ENCODE results near the gene AKR1C4.

DNA sequence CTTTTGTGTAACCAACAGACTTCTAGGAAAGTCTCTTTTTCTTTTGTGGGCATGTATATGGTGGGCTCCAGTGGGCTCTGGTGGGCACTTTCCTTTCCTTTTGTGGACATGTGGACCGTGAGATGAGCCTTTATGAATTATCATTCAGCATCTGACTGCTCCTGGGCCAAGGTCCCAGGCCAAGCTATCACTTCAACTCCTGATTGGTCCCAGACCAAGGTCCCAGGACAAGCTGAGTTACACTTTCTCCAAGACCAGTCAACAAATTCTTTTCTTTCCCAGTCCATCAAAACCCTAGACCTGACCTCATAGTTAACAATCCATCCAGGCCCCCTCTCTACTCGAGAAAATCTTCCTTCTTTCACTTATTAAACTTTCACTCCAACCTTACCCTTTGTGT, 12.7 kb upstream of the AKR1C4 start:
- TF ChIP-seq, protein P1, sequence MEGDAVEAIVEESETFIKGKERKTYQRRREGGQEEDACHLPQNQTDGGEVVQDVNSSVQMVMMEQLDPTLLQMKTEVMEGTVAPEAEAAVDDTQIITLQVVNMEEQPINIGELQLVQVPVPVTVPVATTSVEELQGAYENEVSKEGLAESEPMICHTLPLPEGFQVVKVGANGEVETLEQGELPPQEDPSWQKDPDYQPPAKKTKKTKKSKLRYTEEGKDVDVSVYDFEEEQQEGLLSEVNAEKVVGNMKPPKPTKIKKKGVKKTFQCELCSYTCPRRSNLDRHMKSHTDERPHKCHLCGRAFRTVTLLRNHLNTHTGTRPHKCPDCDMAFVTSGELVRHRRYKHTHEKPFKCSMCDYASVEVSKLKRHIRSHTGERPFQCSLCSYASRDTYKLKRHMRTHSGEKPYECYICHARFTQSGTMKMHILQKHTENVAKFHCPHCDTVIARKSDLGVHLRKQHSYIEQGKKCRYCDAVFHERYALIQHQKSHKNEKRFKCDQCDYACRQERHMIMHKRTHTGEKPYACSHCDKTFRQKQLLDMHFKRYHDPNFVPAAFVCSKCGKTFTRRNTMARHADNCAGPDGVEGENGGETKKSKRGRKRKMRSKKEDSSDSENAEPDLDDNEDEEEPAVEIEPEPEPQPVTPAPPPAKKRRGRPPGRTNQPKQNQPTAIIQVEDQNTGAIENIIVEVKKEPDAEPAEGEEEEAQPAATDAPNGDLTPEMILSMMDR (IDR thresholded peaks at IDR 0.05): no peak
- TF ChIP-seq POLR2AphosphoS5 (IDR thresholded peaks at IDR 0.05; ENCODE audit: low read depth, low read length) (no peak), TCF7L2 (IDR thresholded peaks at IDR 0.05; ENCODE audit: low read depth, low read length) (no peak), SIN3A (IDR thresholded peaks at IDR 0.05; ENCODE audit: borderline replicate concordance, insufficient read depth, low read depth, low read length) (no peak)
- TF ChIP-seq, protein P2, sequence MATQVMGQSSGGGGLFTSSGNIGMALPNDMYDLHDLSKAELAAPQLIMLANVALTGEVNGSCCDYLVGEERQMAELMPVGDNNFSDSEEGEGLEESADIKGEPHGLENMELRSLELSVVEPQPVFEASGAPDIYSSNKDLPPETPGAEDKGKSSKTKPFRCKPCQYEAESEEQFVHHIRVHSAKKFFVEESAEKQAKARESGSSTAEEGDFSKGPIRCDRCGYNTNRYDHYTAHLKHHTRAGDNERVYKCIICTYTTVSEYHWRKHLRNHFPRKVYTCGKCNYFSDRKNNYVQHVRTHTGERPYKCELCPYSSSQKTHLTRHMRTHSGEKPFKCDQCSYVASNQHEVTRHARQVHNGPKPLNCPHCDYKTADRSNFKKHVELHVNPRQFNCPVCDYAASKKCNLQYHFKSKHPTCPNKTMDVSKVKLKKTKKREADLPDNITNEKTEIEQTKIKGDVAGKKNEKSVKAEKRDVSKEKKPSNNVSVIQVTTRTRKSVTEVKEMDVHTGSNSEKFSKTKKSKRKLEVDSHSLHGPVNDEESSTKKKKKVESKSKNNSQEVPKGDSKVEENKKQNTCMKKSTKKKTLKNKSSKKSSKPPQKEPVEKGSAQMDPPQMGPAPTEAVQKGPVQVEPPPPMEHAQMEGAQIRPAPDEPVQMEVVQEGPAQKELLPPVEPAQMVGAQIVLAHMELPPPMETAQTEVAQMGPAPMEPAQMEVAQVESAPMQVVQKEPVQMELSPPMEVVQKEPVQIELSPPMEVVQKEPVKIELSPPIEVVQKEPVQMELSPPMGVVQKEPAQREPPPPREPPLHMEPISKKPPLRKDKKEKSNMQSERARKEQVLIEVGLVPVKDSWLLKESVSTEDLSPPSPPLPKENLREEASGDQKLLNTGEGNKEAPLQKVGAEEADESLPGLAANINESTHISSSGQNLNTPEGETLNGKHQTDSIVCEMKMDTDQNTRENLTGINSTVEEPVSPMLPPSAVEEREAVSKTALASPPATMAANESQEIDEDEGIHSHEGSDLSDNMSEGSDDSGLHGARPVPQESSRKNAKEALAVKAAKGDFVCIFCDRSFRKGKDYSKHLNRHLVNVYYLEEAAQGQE (IDR thresholded peaks at IDR 0.05; ENCODE audit: insufficient read depth in 1 of 2, low read depth in 2 of 2, low read length in 1 of 2): no peak

Data from Panc1 (cell line).